ENCODE measurements around the gene ALKBH4.
"Not testable (repeated sequence)": the region's sequence is repeated elsewhere in the genome, so short reads cannot be mapped to it uniquely, and the experiment has no call there.

Gene ALKBH4, protein sequence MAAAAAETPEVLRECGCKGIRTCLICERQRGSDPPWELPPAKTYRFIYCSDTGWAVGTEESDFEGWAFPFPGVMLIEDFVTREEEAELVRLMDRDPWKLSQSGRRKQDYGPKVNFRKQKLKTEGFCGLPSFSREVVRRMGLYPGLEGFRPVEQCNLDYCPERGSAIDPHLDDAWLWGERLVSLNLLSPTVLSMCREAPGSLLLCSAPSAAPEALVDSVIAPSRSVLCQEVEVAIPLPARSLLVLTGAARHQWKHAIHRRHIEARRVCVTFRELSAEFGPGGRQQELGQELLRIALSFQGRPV

DNA sequence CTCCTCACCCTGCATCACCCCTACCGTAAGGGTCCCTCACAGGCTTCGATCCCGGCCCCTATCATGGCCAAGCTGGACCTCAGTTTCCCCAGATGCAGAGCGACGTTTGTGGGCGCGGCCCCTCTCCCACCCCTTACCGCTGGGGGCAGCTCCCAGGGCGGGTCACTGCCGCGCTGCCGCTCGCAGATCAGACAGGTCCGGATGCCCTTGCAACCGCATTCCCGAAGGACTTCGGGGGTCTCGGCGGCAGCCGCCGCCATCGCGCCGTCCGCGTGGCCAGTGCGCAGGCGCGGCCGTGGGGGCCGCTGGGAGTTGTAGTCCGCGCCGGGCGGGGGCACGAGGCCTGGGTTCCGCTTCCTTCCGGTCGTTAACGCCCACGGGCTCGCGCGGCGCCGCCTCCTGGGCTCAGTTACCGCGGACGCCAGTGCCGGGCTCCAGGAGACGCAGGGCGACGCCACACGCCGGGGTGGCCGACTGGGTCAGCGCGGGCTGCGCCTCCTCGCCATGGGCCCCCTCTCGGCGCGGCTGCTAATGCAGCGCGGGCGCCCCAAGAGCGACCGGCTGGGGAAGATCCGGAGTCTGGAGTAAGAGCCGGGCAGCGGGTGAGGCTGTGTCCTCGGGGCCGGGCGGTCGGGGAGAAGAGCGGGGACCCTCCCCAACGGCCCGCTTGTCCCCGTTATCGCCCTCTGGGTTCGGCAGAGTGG is at the start of gene ALKBH4, which contains the start of gene LRWD1:
Gene ALKBH4 (minus strand): TSS at position 287 of the 704 bp plus-strand sequence. CDS start 27 bp downstream, at position 260.
Gene LRWD1 (plus strand): TSS at position 408 of the 704 bp plus-strand sequence. CDS start 97 bp downstream, at position 505.
- no peak for FAIRE-seq

GRCh38 chr7:102512642-102513221 is 48.1 kb upstream of the ALKBH4 start:
- not testable (repeated sequence) for FAIRE-seq

GRCh38 chr7:102511860-102512522 is 47.3 kb upstream of the ALKBH4 start:
- FAIRE-seq: not testable (repeated sequence)

DNA sequence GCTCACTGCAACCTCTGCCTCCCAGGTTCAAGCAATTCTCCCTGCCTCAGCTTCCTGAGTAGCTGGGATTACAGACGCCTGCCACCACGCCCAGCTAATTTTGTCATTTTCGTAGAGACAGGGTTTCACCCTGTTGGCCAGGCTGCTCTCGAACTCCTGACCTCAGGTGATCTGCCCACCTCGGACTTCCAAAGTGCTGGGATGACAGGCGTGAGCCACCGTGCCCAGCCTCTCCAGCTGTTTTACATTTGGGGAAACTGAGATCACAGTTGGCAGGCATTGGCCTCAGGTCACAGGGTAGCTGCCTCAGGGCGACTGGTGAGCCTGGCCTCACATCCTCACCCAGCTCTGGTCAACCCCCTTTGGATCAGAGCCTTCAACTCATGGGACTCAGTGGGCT is 45.9 kb upstream of the ALKBH4 start:
- not testable (repeated sequence) for FAIRE-seq

GRCh38 chr7:102507410-102508088 is 42.9 kb upstream of the ALKBH4 start:
- FAIRE-seq: not testable (repeated sequence)

DNA sequence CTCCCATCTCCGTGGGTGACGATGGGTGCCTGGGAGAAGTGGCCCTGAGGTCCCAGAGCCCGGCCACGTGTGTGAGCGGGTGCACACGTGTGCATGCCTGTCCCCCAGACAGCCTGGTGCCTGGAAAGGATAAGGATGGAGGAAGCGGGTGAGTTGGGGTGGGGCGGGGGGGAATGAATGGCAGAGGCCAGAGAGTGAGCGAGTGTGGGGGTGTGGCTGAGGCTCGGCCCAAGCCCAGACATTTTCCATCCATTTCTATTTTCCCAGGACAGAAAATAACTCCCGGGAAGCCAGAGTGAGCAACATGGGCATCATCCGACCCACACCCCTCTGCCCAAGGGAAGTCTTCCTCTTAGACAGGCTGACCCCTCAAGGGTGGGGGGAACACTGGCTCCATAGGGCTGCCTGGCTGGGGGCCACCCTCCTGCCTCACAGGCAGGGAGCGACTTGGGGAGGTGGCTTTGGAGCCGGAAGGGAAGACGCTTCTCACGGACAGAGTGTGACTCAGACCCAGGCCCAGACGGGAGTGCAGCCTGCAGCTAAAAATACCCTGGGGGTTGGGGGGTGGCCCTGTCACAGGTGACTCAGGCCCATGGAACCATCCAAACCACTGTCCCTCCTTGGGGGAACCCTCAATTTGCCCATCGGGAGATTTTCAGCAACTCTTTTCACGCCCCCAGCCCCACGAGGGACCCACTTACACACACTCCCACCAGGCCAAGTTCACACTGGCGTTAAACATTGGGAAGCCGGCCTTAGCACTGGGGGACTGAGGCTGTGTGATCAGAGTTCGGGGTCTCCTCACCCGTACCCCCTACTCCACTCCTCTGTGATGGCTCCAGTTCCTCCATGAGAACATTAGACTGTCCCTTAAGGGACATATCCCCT is 40.9 kb upstream of the ALKBH4 start:
- FAIRE-seq: not testable (repeated sequence)

- not testable (repeated sequence) for FAIRE-seq
These were observed 38.5 kb upstream of the ALKBH4 start for GRCh38 chr7:102503141-102503540.

DNA sequence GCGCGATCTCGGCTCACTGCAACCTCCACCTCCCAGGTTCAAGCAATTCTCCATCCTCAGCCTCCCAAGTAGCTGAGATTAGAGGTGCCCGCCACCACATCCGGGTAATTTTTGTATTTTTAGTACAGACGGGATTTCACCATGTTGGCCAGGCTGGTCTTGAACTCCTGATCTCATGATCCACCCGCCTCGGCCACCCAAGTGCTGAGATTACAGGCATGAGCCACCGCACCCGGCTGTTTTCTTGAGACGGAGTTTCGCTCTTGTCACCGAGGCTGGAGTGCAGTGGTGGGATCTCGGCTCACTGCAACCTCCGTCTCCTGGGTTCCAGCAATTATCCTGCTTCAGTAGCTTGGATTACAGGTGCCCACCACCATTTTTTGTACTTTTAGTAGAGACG is 33.7 kb upstream of the ALKBH4 start:
- not testable (repeated sequence) for FAIRE-seq

DNA sequence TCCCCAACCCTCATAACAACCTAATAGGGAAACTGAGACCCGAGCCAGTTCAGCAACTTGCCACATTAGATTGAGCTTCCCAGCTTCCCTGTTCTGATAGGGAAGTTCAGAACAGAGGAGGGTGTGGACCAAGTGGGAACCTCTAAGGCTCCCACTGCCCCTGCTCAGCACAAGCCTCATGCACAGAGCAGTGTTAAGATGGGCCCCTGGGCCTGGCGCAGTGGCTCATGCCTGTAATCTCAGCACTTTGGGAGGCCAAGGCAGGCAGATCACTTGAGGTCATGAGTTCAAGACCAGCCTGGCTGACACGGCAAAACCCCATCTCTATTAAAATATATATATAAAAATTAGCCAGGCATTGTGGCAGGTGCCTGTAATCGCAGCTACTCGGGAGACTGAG is 32.6 kb upstream of the ALKBH4 start:
- not testable (repeated sequence) for FAIRE-seq

GRCh38 chr7:102496861-102497260 is 32.2 kb upstream of the ALKBH4 start:
- not testable (repeated sequence) for FAIRE-seq

DNA sequence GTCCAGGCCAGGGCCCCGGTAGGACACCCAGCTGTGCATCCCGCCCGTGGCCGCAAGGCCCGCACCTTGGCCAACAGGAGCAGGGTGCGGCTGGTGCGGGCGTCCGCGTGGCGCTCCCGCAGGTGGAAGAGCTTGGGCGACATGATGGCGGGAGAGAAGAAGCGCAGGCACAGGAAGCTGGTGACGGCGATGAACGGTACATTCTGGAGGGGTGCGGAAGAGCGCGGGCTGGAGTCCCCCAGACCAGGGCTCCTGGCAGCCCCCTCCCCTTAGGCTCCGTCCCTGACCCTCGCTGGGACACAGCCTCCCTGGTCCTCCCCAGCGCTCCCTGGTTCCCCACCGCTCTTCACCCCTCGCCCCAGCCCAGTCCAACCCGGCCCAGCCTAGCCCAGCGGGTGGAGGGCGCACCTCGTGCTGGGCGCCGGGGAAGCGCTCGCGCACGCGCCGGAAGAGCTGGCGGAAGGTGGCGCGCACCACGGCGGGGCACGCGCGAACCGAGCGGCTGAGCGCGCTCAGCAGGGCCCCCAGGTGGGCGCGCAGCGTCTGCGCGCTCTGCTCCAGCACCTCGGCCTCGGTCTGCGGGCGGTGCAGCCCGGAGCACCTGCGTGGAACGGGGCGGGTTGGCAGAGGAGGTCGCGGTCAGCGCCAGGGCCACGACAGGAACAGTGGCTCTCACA is 29.9 kb upstream of the ALKBH4 start:
- FAIRE-seq: not testable (repeated sequence)

GRCh38 chr7:102494026-102494425 is 29.4 kb upstream of the ALKBH4 start:
- not testable (repeated sequence) for FAIRE-seq

DNA sequence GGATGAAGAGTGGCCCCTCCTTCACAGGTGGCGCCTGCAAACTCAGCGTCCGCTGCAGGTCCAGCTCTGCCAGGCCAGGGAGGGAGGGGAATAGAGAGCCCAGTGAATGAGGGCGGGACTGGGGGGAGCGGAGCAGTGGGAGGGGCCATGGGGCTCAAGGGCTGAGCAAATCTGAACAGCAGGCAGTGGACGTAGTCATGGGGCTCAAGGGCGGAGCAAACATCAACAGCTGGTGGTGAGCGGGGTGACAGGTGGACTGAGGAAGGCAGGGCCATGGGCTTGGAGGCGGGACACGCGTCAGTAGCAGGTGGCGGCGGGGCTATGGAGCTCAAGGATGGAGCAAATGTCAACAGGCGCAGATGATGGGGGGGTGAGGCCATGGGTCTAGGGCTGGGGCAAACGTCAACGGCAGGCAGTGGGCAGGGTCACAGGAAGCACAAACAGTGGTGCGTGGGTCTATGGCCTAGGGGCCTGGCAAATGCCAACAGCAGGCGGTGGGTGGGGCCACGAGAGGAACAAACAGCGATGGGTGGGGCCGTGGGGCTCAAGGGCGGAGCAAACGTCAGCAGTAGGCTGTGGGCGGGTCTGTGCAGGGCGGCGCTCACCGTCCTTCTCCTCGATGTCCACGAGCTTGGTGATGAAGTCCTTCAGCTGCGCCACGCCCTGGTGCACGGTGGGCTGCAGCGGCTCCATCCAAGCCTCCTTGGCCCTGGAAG is 28.7 kb upstream of the ALKBH4 start:
- FAIRE-seq: not testable (repeated sequence)

DNA sequence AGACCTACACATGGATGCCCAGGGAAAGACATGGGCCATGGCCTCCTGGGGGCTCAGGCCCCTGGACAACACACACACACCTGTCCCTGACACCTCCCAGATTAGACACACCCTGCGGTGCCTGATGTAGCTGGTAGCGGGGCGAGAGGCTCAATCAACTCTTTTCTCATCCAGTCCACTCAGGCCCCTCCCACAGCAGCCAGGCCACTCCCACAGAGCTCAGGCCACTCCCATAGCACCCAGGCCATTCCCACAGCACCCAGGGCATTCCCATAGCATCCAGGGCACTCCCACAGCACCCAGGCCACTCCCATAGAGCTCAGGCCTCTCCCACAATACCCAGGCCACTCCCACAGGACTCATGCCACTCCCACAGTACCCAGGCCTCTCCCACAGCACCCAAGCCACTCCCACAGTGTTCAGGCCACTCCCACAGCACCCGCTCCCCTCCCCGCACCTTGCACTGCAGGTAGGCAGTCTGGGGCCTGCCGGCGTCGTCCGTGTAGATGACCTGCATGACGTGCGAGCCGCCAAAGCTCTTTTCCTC is 25.9 kb upstream of the ALKBH4 start:
- not testable (repeated sequence) for FAIRE-seq

DNA sequence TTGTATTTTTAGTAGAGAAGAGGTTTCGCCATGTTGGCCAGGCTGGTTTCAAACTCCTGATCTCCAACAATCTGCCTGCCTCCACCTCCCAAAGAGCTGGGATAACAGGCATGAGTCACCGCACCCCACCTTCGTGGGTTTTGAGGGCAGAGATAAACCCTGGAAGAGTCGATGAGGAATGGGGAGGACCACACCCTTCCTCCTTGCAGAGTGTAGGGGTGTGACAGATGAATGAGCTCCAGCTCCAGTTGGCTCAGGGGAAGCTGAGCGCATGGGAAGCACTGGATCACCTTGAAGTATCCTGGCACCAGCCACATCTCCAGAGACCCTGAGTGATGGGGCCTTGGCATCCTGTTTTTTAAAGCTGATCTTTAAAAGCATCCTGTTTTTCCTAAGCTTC is 19.7 kb upstream of the ALKBH4 start:
- FAIRE-seq: not testable (repeated sequence)

GRCh38 chr7:102481962-102482361 is 17.3 kb upstream of the ALKBH4 start:
- FAIRE-seq: not testable (repeated sequence)

DNA sequence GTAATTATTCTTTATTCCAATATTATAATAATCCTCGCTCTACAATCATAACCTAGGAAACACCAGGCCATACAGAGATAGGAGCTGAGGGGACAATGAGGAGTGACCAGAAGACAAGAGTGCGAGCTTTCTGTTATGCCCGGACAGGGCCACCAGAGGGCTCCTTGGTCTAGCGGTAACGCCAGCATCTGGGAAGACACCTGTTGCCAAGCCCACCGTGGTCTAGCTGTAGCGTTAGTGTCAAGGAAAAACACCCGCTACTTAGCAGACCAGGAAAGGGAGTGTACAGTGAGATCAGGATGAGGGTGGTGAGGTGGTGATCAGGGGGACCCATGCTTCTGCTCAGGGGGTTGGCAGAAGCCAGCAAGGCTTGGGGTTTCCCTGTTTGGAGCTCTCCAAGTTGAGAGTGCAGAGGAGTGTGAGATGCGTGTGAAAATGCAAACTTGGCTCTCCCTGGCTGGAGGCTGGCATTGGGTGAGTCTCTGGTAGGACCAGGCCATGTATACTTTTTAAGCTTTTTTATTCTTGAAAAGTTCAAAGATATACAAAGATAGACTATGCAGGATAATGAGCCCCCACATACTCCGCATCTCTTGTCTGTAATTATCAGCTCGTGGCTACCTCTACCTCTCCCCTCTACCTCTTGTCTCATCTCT is 15.4 kb upstream of the ALKBH4 start:
- FAIRE-seq: not testable (repeated sequence)

DNA sequence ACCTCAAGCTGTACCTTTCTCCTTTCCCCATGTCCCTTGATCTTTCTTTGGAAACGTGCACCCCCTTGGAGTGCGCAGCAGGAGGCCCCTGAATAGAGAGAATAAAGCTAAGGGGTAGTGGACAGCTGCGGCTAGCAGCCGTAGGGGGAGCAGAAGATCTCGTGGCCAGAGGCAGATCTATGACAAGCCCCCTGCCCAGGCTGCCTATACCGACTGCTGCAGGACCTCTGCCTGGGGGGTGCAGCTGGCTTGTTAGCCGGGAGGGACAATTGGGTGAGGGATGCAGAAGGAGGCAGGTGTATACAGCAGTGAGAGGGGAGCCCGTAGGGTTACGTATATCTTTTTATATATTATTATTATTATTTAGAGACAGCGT is 14.5 kb upstream of the ALKBH4 start:
- not testable (repeated sequence) for FAIRE-seq
